ENCODE data around the gene EP300.
A peak's percentile ranks its signal among the peaks of the same experiment; 100 is the strongest.
"Not testable (repeated sequence)": the region's sequence is repeated elsewhere in the genome, so short reads cannot be mapped to it uniquely, and the experiment has no call there.

The EP300 gene

DNA sequence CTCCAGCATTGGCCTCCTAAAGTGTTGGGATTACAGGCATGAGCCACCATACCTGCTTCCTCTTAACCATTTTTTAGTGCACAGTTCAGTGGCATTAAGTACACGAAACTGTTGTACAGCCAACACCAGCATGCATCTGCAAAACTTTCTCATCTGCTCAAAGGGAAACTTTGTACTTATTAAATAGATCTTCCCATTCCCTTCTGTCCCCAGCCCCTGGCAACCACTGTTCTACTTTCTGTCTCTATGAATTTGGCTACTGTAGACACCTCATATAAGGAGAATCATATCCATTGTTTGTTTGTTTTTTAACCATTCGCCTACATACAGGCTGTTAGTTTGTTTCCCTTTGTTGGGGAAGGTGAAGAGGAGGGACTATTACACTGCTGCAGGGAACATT, 6.5 kb upstream of the EP300 start:
- DNase-seq (ENCODE audit: low read depth): no peak

DNA sequence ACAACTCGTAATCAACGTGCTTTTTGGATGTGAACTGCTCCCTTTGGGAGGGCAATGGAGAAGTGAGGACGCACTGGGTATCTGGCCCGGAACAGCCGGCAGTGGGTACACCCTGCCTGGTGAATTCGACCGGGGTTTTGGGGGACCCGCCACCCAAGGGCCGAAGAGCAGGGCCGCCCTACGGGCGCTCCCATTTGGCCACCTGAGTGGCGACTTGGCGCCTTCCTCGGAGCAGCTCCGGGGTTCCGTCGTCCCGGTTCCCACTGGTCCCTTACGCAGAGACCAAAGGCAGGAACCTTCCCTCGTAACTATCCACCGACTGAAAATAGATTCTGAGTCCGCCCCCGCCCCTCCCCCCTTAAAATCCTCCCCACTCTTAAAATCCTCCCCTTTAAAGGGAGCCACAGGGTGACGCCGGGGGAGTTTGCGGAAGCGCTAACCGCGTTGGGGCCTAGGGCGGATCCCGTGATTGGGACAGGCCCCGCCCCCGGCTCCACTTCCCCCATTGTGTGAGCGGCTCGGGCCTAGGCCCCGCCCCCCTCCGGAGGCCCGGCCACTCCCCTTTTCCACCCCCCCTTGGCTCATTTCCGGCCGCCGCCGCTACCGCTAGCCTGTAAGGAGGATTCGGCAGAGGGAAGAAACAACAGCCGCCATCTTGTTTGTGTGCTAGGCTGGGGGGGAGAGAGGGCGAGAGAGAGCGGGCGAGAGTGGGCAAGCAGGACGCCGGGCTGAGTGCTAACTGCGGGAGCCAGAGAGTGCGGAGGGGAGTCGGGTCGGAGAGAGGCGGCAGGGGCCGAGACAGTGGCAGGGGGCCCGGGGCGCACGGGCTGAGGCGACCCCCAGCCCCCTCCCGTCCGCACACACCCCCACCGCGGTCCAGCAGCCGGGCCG, 1.0 kb upstream of the EP300 start:
- DNase-seq (ENCODE audit: low read depth): peak; percentile 100

DNA sequence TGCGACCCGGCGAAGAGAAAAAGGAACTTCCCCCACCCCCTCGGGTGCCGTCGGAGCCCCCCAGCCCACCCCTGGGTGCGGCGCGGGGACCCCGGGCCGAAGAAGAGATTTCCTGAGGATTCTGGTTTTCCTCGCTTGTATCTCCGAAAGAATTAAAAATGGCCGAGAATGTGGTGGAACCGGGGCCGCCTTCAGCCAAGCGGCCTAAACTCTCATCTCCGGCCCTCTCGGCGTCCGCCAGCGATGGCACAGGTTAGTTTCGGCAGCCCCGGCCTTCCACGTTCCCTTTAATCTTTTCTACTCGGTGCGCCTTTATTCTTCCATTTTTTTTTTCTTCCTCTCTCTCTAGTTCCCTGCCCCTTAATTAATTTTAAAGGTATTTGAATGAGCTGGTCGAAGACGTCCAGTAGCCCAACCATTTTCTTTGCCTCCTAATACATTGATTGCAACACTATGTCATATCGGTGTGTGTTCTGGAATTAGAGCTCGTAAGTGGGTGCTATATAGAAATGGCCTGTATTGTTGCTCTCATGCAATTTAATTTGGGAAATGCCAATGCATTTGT, 537 bp downstream of the EP300 start:
- no peak for DNase-seq (ENCODE audit: low read depth)

DNA sequence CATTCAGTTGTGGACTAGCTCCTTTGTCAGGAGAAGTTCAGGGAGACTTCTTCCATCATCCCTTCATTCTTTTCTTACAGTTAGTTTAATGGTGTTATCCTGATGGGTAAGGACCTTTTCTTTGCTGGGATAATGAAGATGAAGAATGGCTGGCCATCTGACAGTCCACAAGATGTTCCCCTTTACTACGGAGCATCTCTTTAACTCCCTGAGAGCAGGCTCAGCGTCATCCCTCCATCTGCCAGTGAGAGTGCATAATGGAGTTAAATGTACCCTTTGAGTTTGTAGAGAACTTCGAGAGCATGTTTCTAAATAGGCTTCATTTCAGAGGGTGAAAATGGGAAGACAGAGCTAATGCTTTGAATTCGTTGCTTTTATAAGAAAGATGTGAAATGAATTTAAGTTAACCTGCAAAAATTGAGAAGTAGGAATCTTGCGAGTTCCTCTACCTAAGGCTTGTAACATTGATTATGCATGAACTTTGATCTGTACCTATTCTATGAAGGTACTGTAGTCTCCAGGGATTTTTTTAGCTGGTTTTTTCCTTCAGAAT, 1.7 kb downstream of the EP300 start:
- no peak for DNase-seq (ENCODE audit: low read depth)

DNA sequence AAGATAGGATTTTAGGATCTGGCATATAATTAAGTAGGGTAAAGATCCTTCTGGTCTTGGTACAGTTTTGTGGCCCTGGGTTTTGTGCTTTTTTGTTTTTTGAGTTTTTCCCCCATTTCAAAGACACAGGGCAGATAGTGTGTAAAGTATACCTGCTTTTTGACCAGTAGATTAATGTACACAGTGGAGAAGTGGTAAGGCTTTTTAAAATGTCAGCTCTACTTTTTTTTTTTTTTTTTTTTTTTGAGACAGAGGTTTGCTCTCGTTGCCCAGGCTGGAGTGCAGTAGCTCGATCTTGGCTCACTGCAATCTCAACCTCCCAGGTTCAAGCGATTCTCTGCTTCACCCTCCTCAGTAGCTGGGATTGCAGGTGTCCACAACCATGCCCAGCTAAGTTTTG, 4.0 kb downstream of the EP300 start:
- DNase-seq (ENCODE audit: low read depth): no peak

DNA sequence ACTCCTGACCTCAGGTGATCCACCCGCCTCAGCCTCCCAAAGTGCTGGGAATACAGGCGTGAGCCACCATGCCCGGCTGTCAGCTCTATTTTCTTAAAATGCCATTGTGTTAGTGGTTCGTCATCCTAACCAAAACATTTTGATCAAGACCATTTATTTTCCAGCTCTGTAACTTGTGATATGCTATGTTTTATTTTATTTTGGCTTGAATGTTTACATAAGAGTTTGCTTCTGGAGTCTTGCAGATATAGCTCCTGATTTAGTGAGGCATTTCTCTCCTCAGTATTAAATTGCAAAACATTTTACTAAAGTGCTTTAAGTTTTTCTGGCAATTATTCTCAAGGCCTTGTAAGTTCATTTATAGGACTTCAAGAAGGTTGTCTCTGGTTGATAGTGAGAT, 4.4 kb downstream of the EP300 start:
- no peak for DNase-seq (ENCODE audit: low read depth)

DNA sequence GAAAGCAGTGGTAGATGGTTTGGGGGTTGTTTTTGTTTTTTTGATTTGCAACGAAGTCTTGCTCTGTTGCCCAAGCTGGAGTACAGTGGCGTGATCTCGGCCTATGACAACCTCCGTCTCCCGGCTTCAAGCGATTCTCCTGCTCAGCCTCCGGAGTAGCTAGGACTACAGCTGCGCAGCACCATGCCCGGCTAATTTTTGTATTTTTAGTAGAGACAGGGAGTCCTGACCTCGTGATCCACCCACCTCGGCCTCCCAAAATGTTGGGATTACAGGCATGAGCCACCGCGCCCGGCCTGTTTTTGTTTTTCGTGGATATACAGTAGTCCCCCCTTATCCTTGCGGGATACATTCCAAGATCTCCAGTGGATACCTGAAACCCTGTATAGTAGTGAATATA, 6.6 kb downstream of the EP300 start:
- DNase-seq (ENCODE audit: low read depth): no peak

DNA sequence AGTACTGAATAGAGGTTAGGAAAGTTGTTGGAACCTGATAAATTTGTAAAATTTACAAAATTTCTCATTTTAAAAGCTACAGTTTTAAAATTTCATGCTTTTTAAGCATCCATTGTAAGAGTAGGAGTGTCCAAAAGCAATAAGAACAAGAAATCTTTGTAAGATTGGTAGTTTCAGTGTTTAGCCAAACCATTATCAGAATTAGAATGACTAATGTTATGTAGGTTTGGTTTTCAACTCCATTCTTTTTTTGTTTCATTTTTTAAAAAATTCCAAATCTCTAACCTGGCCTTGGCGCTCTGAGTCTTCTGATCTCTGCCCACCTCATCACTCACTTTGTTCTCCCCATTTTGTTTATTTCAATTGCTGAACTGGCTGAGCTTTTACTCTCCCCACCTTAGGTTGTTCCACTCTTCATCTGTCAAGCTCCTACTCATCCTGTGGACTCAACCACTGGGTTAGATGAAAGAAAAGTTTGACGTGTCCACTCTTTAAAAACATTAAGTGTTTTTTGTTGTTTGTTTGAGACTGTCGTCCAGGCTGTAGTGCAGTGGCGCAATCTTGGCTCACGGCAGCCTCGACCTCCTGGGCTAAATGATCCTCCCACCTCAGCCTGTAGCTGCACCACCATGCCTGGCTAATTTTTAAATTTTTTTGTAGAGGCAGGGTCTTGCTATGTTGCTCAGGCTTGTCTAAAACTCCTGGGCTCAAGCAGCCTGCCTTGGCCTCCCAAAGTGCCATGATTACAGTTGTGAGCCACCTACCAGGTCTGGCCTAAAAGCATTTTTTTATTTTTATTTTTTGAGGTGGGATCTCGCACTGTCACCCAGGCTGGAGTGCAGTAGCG, 14.0 kb downstream of the EP300 start:
- no peak for DNase-seq (ENCODE audit: low read depth)

DNA sequence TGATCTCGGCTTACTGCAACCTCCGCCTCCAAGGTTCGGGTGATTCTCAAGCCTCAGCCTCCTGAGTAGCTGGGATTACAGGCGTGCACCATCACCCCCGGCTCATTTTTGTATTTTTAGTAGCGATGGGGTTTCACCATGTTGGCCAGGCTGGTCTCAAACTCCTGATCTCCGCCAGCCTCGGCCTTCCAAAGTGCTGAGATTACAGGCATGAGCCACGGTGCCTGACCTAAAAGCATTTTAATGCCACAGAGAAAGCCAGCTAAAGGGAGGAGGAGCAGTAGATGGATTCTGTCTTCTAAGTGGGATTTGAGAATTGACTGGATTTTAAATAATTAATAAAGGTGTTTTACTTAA, 14.6 kb downstream of the EP300 start:
- DNase-seq (ENCODE audit: low read depth): not testable (repeated sequence)

DNA sequence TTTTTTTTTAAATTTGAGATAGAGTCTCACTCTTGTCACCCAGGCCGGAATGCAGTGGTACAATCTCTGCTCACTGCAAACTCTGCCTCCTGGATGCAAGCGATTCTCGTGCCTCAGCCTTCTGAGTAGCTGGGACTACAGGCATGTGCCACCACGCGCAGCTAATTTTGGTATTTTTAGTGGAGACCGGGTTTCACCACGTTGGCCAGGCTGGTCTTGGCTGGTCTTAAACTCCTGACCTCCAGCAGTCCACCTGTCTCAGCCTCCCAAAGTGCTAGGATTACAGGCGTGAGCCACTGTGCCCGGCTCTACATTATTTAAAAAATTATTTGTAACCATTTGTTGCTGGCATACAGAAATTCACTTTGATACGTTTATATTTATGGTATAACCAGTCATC, 18.6 kb downstream of the EP300 start:
- no peak for DNase-seq (ENCODE audit: low read depth)

DNA sequence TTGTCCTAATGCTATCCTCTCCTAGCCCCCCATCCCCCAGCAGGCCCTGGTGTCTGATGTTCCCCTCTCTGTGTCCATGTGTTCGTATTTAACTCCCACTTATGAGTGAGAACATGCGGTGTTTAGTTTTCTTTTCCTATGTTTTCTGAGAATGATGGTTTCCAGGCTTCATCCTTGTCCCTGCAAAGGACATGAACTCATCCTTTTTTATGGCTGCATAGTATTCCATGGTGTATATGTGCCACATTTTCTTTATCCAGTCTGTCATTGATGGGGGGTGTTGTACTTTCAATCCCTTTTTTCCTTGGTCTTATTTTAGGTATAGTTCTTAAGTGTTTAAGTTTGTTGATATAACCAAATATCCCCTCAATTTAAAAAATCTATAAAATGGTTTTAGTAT, 23.9 kb downstream of the EP300 start:
- DNase-seq (ENCODE audit: low read depth): no peak

DNA sequence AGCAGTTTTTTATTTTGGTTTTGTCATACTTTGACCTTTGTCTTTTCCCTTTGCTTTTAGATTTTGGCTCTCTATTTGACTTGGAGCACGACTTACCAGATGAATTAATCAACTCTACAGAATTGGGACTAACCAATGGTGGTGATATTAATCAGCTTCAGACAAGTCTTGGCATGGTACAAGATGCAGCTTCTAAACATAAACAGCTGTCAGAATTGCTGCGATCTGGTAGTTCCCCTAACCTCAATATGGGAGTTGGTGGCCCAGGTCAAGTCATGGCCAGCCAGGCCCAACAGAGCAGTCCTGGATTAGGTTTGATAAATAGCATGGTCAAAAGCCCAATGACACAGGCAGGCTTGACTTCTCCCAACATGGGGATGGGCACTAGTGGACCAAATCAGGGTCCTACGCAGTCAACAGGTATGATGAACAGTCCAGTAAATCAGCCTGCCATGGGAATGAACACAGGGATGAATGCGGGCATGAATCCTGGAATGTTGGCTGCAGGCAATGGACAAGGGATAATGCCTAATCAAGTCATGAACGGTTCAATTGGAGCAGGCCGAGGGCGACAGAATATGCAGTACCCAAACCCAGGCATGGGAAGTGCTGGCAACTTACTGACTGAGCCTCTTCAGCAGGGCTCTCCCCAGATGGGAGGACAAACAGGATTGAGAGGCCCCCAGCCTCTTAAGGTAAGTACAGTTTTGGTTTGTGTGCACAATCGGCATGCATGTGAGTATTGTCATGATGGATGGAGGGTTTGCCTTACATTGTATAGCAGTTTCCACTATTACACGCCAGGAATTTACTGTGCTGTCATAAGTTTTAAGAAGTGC, 25.0 kb downstream of the EP300 start:
- no peak for DNase-seq (ENCODE audit: low read depth)

DNA sequence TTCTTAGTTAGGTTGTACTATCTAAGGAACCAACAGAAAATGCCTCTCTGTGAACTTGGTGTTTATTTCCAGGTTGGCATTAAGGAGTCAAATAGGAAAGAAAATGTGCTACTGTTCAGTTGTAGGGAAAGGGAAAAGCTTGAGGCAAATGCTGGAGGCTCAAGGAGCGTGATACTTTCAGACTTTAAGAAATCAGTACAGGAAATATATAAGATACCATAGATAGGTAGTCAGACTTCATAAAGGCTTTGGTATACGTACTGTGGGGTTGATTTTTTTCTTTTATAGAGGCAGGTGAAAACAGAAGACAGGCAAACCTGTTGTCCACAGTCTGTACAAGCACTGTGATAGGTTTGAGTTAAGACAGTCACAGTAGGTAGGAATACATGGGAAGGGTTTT, 30.8 kb downstream of the EP300 start:
- no peak for DNase-seq (ENCODE audit: low read depth)

DNA sequence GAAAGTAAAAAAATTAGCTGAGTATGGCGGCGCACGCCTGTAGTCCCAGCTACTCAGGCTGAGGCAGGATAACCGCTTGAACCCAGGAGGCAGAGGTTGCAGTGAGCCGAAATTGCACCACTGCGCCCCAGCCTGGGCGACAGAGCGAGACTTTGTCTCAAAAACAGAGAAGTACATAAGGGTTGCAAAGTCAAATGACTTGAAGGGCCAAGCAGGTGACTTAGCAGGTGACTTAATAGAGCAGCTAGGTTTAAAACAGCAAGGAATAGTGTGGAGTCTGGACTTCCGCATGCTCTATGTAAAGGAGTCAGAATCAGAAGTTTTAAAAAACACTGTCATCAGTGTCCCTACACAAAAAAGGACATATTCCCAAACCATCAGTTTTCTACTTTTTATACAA, 31.7 kb downstream of the EP300 start:
- no peak for DNase-seq (ENCODE audit: low read depth)

DNA sequence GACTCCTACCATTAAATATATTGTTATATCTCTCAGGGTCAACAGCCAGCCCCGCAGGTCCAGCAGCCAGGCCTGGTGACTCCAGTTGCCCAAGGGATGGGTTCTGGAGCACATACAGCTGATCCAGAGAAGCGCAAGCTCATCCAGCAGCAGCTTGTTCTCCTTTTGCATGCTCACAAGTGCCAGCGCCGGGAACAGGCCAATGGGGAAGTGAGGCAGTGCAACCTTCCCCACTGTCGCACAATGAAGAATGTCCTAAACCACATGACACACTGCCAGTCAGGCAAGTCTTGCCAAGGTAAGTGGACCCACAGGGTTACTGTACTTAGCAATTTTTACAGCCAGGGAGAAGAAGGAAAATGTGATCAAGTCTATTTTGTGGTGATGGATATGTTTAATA, 35.1 kb downstream of the EP300 start:
- no peak for DNase-seq (ENCODE audit: low read depth)

DNA sequence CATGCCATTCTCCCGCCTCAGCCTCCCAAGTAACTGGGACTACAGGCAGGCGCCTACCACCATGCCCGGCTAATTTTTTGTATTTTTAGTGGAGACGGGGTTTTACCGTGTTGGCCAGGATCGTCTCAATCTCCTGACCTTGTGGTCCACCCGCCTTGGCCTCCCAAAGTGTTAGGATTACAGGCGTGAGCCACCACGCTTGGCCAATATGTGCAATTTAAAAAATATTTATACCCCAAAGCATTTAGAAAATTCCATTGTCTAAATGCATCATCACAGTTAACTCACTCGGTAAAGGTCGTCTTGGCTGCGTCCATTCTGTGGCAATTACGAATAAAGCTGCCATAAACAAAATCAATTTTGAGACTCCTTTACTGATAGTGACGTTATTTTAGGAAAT, 36.2 kb downstream of the EP300 start:
- DNase-seq (ENCODE audit: low read depth): no peak

DNA sequence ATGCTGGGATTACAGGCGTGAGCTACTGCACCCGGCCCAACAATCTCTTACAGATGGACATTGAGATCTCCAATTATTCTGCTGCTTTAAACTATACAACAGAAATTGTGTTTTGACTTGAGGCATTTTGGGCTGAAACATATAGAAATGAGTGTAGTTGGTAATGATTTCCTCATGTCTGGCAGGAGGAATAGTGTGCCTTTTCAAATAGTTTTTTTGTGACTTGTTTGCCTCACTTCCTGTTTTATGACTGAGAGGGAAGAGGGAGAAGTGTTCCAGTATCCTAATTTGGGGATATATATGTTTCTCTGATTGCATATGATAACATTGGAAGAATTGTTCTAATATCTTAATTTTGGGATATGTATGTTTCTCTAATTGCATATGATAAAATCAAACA, 40.2 kb downstream of the EP300 start:
- no peak for DNase-seq (ENCODE audit: low read depth)

DNA sequence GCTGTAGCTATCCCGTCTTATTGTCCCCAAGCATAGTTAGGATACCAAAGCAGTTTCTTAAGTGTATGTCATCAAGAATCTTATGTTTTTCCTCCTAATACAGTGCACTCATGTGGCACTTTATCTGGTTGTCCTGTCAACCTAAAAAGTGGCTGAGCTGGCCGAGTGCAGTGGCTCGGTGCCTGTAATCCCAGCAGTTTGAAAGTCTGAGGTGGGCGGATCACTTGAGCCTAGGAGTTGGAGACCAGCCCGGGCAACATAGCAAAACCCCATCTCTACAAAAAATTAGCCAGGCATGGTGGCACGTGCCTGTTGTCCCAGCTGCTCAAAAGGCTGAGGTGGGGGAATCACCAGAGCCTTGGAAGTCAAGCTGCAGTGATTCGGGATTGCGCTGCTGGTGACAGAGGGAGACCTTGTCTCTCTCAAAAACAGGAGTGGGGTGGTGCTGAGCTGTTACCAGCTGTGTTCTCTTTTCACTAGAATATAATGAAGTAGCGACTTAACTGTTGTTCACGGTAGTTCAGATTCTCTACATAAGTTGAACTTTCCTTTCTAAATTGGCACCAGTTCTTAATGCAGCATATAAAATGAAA, 48.1 kb downstream of the EP300 start:
- DNase-seq (ENCODE audit: low read depth): no peak

DNA sequence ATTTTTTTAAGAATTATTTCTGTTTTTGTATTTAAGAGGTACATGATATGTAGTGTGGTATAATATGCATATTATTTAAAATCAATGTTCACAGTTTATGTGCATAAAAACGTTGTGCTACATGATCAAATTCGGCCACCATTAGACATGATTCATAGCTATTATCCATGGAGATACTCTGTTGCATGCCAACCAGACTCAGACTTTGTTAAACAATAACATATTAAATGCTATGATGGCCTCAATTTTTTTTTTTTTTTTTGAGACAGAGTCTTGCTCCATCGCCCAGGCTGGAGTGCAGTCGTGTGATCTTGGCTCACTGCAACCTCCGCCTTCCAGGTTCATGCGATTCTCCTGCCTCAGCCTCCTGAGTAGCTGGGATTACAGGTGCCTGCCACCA, 53.5 kb downstream of the EP300 start:
- not testable (repeated sequence) for DNase-seq (ENCODE audit: low read depth)

DNA sequence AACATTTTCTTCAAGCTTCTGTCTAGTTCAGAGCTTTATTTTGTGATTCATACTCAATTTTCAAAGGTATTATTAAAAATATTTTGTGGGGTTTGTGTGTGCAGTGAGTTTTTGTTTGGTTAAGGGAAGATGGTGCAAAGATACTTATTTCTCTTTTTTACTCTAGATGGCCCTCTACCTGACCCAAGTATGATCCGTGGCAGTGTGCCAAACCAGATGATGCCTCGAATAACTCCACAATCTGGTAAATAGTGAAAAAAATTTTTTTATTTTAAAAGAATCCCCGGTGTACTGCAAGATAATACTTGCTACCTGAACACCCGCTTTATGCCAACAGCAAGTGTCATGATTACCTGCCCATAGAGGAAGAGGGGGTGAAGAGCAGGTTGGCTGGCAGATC, 54.2 kb downstream of the EP300 start:
- DNase-seq (ENCODE audit: low read depth): no peak

DNA sequence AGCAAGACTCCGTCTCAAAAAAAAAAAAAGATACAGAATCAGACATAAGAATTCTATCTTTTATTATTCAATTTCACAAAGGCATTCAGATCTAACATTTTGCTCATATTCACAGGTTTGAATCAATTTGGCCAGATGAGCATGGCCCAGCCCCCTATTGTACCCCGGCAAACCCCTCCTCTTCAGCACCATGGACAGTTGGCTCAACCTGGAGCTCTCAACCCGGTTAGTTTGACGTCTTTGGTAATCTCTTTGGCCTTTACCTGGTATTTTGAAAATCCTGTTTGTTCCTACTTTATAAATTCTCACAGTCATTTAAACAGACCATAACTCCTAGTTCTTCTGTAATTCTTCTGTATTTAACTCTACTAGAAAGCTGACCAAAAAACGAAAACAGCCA, 55.3 kb downstream of the EP300 start:
- no peak for DNase-seq (ENCODE audit: low read depth)

DNA sequence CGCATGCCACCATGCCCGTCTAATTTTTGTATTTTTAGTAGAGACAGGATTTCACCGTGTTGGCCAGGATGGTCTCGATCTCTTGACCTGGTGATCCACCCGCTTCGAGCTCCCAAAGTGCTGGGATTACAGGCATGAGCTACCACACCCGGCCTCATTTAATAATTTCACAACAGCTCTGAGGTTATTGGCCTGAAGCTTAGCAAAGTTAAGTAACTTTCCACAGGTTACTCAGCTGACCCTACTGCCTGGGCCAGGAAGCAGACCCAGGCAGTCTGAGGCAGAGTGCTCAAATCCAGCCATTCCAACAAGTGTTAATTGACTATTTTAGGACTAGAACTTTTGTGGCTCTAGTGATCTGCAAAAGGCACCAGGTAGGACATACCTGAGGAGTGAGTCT, 60.5 kb downstream of the EP300 start:
- DNase-seq (ENCODE audit: low read depth): no peak

All from activated T-cell treated with anti-CD3 and anti-CD28 coated beads for 48 hours (primary cell).